Lung (tissue), 12 donors: ENCODE results near the gene NACAD. TPM values are rescaled to one million over a fixed set of nuclear protein-coding genes. Genes with fewer than 3 reads are reported as not detected.

Source experiments
- ATAC-seq: fragments of 200-7000 bp; cut with Tn5 transposase; one replicate; pipeline ENCODE4 v1.9.1; 2020; ENCODE audit warnings: moderate number of reproducible peaks; ENCODE audit not compliant: insufficient read depth, low FRiP score
- DNase-seq, 3 donors: peaks; one replicate each; pipeline ENCODE4 v3.0.0-alpha.2; 2013 to 2017
- H3K27ac ChIP-seq, 2 donors: one replicate each; pipeline ENCODE4 v1.5.1; 2013; ENCODE audit warnings: mild to moderate bottlenecking in 2 of 2, moderate library complexity in 2 of 2, control low read depth in 1 of 2, inconsistent platforms in 1 of 2, low read depth in 1 of 2, low read length in 1 of 2
- H3K27me3 ChIP-seq, 3 donors: one replicate each; pipeline ENCODE4 v1.5.1; 2013; ENCODE audit warnings: low read length in 2 of 3; ENCODE audit not compliant: control insufficient read depth in 3 of 3, insufficient read depth in 3 of 3
- H3K36me3 ChIP-seq, 4 donors: one replicate each; pipeline ENCODE4 v1.5.1; 2013; ENCODE audit warnings: low read length in 4 of 4, mild to moderate bottlenecking in 1 of 4, moderate library complexity in 1 of 4; ENCODE audit not compliant: control insufficient read depth in 4 of 4, insufficient read depth in 4 of 4
- H3K4me1 ChIP-seq, 5 donors: one replicate each; pipeline ENCODE4 v1.5.1; 2013; ENCODE audit warnings: low read length in 5 of 5, mild to moderate bottlenecking in 2 of 5, moderate library complexity in 1 of 5; ENCODE audit not compliant: control insufficient read depth in 5 of 5, insufficient read depth in 5 of 5
- H3K4me3 ChIP-seq: one replicate; pipeline ENCODE4 v1.5.1; 2013; ENCODE audit warnings: mild to moderate bottlenecking, control low read depth, moderate library complexity
- H3K9ac ChIP-seq, 2 donors: one replicate each; pipeline ENCODE4 v1.5.1; 2013; ENCODE audit warnings: low read length in 2 of 2, control low read depth in 1 of 2; ENCODE audit not compliant: insufficient read depth in 1 of 2
- H3K9me3 ChIP-seq, 4 donors: one replicate each; pipeline ENCODE4 v1.5.1; 2013; ENCODE audit warnings: low read length in 3 of 4, mild to moderate bottlenecking in 1 of 4, moderate library complexity in 1 of 4; ENCODE audit not compliant: control insufficient read depth in 4 of 4, insufficient read depth in 3 of 4
- WGBS, 2 donors: extraction: QIAGEN DNeasy Blood & Tissue Kit; methylation state at CpG; one replicate each; pipeline ENCODE4 v1.1.7; 2013; 5-methylcytosine and 5-hydroxymethylcytosine counted together
- polyA plus RNA-seq, 2 donors: library from polyadenylated mRNA; stranded (reverse); fragments of 200-250 nt; gene quantifications; one replicate each; pipeline ENCODE4 v1.2.1, GENCODE V29; 2013
- total RNA-seq, 2 donors: library from RNA; depleted of rRNA in 1 of 2; stranded (reverse); fragments of >200 nt in 1 of 2; gene quantifications; one replicate each; pipeline ENCODE4 v1.2.1, GENCODE V29; 2014 to 2021
- TF ChIP-seq, protein P1 (sequence below): IDR thresholded peaks from 2 replicates; pipeline ENCODE4 v1.5.1; 2012; ENCODE audit warnings: mild to moderate bottlenecking; ENCODE audit errors: control extremely low read depth, extremely low read depth
- donor health status: control.
- donor health status: control.
- donor health status: Bipolar disorder and iron deficiency.
- donor health status: healthy.
- donor health status: DM: yes; HTN: yes; CAD: no.

NACAD gene
- total and polyA plus RNA-seq, 4 donors, result 0.85 to 3.7 (median 1.7) TPM

DNA sequence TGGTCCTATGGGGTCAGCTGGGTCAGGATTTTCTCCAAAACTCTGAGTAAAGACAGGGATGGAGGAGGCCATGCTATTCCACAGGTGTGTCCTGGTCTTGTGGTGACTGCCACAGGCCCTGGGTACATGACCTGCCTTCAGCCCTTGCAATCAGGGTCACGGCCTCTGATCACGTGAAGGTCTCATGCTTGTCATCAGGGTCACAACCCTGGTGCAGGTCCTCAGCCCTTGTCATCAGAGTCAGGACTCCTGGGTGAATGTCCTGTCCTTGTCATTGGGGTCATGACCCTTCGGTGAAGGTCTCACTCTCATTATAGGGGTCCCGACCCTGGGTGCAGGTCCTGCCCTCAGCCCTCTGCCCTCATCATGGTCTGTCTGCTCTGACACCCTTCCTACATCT is 44.6 kb upstream of the NACAD start:
- H3K36me3 ChIP-seq, result no peaks in the 10 kb centered on the region
- 91 to 92% methylated on average over 4 of the region's 4 CpGs for WGBS, 2 donors
- H3K27me3 ChIP-seq, result no peaks in the 10 kb centered on the region
- no peak for ATAC-seq
- TF ChIP-seq, protein P1, sequence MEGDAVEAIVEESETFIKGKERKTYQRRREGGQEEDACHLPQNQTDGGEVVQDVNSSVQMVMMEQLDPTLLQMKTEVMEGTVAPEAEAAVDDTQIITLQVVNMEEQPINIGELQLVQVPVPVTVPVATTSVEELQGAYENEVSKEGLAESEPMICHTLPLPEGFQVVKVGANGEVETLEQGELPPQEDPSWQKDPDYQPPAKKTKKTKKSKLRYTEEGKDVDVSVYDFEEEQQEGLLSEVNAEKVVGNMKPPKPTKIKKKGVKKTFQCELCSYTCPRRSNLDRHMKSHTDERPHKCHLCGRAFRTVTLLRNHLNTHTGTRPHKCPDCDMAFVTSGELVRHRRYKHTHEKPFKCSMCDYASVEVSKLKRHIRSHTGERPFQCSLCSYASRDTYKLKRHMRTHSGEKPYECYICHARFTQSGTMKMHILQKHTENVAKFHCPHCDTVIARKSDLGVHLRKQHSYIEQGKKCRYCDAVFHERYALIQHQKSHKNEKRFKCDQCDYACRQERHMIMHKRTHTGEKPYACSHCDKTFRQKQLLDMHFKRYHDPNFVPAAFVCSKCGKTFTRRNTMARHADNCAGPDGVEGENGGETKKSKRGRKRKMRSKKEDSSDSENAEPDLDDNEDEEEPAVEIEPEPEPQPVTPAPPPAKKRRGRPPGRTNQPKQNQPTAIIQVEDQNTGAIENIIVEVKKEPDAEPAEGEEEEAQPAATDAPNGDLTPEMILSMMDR, result no peak
- H3K9ac ChIP-seq, result no peak overlapping the region
- H3K4me3 ChIP-seq, result no peak overlapping the region
- H3K9me3 ChIP-seq, result no peaks in the 10 kb centered on the region
- H3K4me1 ChIP-seq, result no peaks in the 10 kb centered on the region
- no peak overlapping the region for H3K27ac ChIP-seq
- DNase-seq, result no peak

DNA sequence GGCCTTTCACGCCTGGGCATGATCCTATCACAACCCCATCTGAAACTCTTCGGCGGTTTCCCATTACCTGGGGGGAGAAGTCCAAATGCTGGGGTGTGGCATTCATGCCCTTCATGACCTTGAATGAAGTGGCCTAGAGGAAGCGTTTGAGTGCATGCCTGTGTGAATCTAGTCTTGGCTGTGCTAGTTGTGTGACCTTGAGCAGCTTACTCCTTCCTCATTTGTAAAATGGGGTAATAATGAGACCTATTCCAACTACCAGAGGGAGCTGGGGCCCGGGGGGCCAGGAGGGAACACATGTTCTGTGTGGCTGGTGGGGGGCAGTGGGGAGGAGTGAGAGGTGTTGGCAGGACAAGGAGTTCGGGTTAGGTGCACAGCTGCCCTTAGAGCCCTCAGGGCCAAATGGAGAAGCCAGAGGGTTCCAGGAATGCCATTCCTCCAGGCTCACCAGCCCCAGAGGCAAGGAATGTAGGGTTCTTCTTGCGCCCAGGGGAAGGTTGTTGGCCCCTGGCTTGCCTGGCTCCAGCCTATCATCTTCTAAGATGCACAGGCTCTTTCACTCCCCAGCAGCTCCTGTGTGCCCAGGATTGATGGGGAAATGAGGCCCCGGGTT is 44.0 kb upstream of the NACAD start:
- no peaks in the 10 kb centered on the region for H3K9me3 ChIP-seq
- no peak overlapping the region for H3K27ac ChIP-seq
- WGBS, 2 donors, result 80 to 87% methylated on average over 8 of the region's 8 CpGs
- TF ChIP-seq, protein P1, result no peak
- H3K9ac ChIP-seq, result no peak overlapping the region
- H3K4me3 ChIP-seq, result no peak overlapping the region
- no peaks in the 10 kb centered on the region for H3K27me3 ChIP-seq
- no peak for ATAC-seq
- H3K36me3 ChIP-seq, result no peaks in the 10 kb centered on the region
- no peaks in the 10 kb centered on the region for H3K4me1 ChIP-seq
- DNase-seq, result no peak

DNA sequence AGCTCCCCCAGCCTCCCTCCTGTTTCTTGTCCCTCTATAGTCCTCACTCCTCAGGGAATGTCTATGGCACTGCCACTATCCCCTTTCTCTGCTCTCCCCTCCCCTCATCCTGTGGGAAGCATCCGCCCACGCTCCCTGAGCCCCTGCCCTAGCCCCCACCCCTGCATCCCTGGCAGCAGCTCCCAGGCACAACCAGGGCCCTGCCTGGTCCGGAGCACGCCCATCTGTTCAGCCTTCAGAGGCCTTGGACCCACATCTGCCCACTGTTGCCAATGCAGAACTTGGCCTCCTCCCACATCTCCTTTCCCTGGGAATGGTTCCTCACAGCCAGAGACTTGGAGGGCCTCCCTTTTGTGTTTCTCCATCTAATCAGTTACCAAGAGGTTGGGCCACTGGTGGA is 43.1 kb upstream of the NACAD start:
- no peaks in the 10 kb centered on the region for H3K4me1 ChIP-seq
- no peak for ATAC-seq
- TF ChIP-seq, protein P1, result no peak
- no peak for DNase-seq
- no peak overlapping the region for H3K9ac ChIP-seq
- 81 to 89% methylated on average over 4 of the region's 4 CpGs for WGBS, 2 donors
- H3K27ac ChIP-seq, result no peak overlapping the region
- H3K36me3 ChIP-seq, result no peaks in the 10 kb centered on the region
- no peak overlapping the region for H3K4me3 ChIP-seq
- H3K9me3 ChIP-seq, result no peaks in the 10 kb centered on the region
- no peaks in the 10 kb centered on the region for H3K27me3 ChIP-seq

DNA sequence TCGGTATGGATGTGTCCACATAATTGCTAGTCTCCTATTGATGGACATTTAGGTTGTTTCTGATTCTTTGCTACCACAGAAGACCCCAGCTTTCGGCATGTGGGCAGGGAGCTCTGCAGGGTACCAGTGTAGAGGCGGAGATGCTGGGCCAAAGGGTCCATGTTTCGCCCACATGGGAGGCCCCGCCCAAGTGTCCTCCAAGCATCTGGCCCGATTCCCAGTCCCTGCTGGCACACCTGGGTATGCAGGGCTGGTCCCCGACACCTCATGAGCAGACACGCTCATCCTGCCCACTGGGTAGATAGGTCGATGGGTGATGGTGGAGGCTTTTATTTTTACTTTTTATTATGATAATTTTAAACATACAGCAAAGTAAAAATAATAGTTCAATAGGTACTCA is 42.1 kb upstream of the NACAD start:
- Histone ChIP-seq H3K27me3 (no peaks in the 10 kb centered on the region), H3K4me1 (no peaks in the 10 kb centered on the region), H3K27ac (no peak overlapping the region), H3K9me3 (no peaks in the 10 kb centered on the region), H3K4me3 (no peak overlapping the region), H3K36me3 (no peaks in the 10 kb centered on the region), H3K9ac (no peak overlapping the region)
- TF ChIP-seq, protein P1, result no peak
- 83 to 93% methylated on average over 9 of the region's 9 CpGs for WGBS, 2 donors
- no peak for DNase-seq
- no peak for ATAC-seq
